Caco-2 (cell line): ENCODE results near the gene C14orf119. TPM values are rescaled to one million over a fixed set of nuclear protein-coding genes. Genes with fewer than 3 reads are reported as not detected.

Source experiments
- BruUV-seq: library from RNA; stranded (reverse); fragments of 400-500 nt; replicated peaks from 2 replicates; lab custom pipeline; 2021; lab: Mats Ljungman, UMichigan
- CTCF ChIA-PET: fragments of 300-600 bp; sonication (Branson Sonifier 250); formaldehyde crosslinking; loops from one replicate; lab custom pipeline; 2022; ENCODE audit warnings: antibody characterized with exemption; lab: Charles Lee
- POLR2A ChIA-PET: fragments of 300-600 bp; sonication (Branson Sonifier 250); formaldehyde crosslinking; loops from one replicate; lab custom pipeline; 2022; ENCODE audit warnings: antibody characterized with exemption; lab: Charles Lee
- DNase-seq, 2 experiments: peaks; one replicate each; pipeline versions ENCODE4 v3.0.0 to v3.0.0-alpha.2; 2020 to 2022
- H3K27me3 ChIP-seq: replicated peaks from 2 replicates; pipeline ENCODE4 v1.6.0; 2011; ENCODE audit warnings: low read length; ENCODE audit not compliant: control insufficient read depth, insufficient read depth
- H3K36me3 ChIP-seq: 2 replicates; pipeline ENCODE4 v1.5.1; 2011; ENCODE audit warnings: low read length; ENCODE audit not compliant: control insufficient read depth, insufficient read depth
- H3K4me1 ChIP-seq: fragments of 250-450 bp; sonication (Bioruptor Pico); 2 replicates; pipeline ENCODE4 v1.5.1; 2020; ENCODE audit warnings: mild to moderate bottlenecking
- H3K4me3 ChIP-seq: 2 replicates; pipeline ENCODE4 v1.5.1; 2011; ENCODE audit warnings: low read depth, mild to moderate bottlenecking, control low read depth, low read length
- H3K9me3 ChIP-seq: fragments of 250-450 bp; sonication (Bioruptor Pico); 2 replicates; pipeline ENCODE4 v1.5.1; 2020; ENCODE audit warnings: mild to moderate bottlenecking, moderate library complexity
- H3K27ac Mint-ChIP-seq: one replicate; pipeline ENCODE4 v1.8.0; 2022; ENCODE audit warnings: mixed read lengths; ENCODE audit not compliant: unreplicated experiment
- H3K27me3 Mint-ChIP-seq: one replicate; pipeline ENCODE4 v1.8.0; 2022; ENCODE audit warnings: mixed read lengths; ENCODE audit not compliant: insufficient read depth, unreplicated experiment
- H3K36me3 Mint-ChIP-seq: one replicate; pipeline ENCODE4 v1.8.0; 2022; ENCODE audit warnings: mild to moderate bottlenecking, mixed read lengths; ENCODE audit not compliant: insufficient read depth, unreplicated experiment
- H3K4me1 Mint-ChIP-seq: one replicate; pipeline ENCODE4 v1.8.0; 2022; ENCODE audit warnings: low read depth, mixed read lengths; ENCODE audit not compliant: unreplicated experiment
- H3K4me3 Mint-ChIP-seq: one replicate; pipeline ENCODE4 v1.8.0; 2022; ENCODE audit warnings: mild to moderate bottlenecking, moderate library complexity, mixed read lengths; ENCODE audit not compliant: unreplicated experiment
- H3K9me3 Mint-ChIP-seq: one replicate; pipeline ENCODE4 v1.8.0; 2022; ENCODE audit warnings: mixed read lengths; ENCODE audit not compliant: unreplicated experiment
- intact Hi-C: fragments of 100-400 bp; cut with micrococcal nuclease; formaldehyde crosslinking; loops from one replicate; pipeline ENCODE4 v1.10.0; 2022; ENCODE audit not compliant: unreplicated experiment
- total RNA-seq: library from RNA; stranded (reverse); gene quantifications from 2 replicates; pipeline ENCODE4 v1.2.3, GENCODE V29; 2022
- TF ChIP-seq, protein P1 (sequence below), 2 experiments: fragments of 200-600 bp in 1 of 2; IDR thresholded peaks; 1 replicate in 1 of 2; 2 replicates in 1 of 2; pipeline versions ENCODE4 v1.5.1 to v1.8.0; 2011 to 2022; ENCODE audit warnings: antibody characterized with exemption in 1 of 2, control low read depth in 1 of 2, inconsistent platforms in 1 of 2, low read depth in 1 of 2, low read length in 1 of 2, mild to moderate bottlenecking in 1 of 2, moderate library complexity in 1 of 2; ENCODE audit not compliant: insufficient read depth in 1 of 2, severe bottlenecking in 1 of 2, unreplicated experiment in 1 of 2

The C14orf119 gene
- total RNA-seq, 1 experiment from 2014 or later, result 52.0 TPM

DNA sequence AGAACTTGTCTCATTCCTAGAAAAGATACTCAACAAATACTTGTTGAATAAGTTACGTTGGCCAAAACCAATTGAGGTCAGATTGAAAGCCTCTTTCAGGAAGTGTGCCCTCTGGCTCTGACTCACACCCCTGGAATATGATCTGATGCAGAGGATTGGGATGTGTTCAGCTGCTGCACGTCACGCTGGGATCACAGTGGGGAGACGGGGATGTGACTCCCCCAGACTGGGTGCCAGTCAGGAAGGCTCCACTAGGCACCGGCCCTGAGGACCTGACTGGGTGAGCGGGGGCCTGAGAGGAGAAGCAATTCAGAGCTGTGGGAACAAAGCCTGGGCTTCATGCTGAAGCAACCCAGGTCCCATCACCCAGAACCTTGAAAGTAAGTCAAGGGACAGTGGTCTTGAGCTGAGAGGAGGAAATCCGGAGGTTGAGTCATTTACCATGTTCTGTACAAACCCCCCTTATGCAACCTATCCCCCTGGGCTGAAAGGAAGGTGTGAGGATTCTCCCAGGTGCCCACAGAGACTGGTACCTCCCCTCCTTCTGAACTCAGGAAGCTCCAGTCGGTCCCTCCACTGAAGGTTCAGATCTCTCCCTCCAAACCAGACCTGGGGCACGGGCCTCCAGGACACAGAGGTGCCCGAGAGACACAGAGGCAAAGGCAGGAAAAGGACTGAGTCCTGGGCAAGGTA is 19.9 kb downstream of the C14orf119 start:
- intact Hi-C loops, result no loop called here
- POLR2A ChIA-PET, result no interaction called here
- H3K4me1 ChIP-seq, result no peaks in the 10 kb centered on the region
- CTCF ChIA-PET, result interaction anchor here (0.5 to 0.8 kb wide), 2 partner anchors 46 to 87 kb away, joined by 3 read pairs; no protein-coding TSS in a partner anchor
- H3K27me3 ChIP-seq, result no peaks in the 10 kb centered on the region
- no peak overlapping the region for H3K27ac Mint-ChIP-seq
- H3K9me3 Mint-ChIP-seq, result no peaks in the 10 kb centered on the region
- no peaks in the 10 kb centered on the region for H3K4me1 Mint-ChIP-seq
- no TSS peak for BruUV-seq
- no peak overlapping the region for H3K4me3 ChIP-seq
- H3K9me3 ChIP-seq, result no peaks in the 10 kb centered on the region
- no peaks in the 10 kb centered on the region for H3K36me3 ChIP-seq
- TF ChIP-seq, protein P1, sequence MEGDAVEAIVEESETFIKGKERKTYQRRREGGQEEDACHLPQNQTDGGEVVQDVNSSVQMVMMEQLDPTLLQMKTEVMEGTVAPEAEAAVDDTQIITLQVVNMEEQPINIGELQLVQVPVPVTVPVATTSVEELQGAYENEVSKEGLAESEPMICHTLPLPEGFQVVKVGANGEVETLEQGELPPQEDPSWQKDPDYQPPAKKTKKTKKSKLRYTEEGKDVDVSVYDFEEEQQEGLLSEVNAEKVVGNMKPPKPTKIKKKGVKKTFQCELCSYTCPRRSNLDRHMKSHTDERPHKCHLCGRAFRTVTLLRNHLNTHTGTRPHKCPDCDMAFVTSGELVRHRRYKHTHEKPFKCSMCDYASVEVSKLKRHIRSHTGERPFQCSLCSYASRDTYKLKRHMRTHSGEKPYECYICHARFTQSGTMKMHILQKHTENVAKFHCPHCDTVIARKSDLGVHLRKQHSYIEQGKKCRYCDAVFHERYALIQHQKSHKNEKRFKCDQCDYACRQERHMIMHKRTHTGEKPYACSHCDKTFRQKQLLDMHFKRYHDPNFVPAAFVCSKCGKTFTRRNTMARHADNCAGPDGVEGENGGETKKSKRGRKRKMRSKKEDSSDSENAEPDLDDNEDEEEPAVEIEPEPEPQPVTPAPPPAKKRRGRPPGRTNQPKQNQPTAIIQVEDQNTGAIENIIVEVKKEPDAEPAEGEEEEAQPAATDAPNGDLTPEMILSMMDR (IDR thresholded peaks at IDR 0.05; ENCODE audit: insufficient read depth in 1 of 2, low read depth in 1 of 2, low read length in 1 of 2, severe bottlenecking in 1 of 2, unreplicated experiment in 1 of 2), result no peak
- no peak for DNase-seq
- H3K36me3 Mint-ChIP-seq, result no peaks in the 10 kb centered on the region
- H3K27me3 Mint-ChIP-seq, result no peaks in the 10 kb centered on the region
- H3K4me3 Mint-ChIP-seq, result no peak overlapping the region

DNA sequence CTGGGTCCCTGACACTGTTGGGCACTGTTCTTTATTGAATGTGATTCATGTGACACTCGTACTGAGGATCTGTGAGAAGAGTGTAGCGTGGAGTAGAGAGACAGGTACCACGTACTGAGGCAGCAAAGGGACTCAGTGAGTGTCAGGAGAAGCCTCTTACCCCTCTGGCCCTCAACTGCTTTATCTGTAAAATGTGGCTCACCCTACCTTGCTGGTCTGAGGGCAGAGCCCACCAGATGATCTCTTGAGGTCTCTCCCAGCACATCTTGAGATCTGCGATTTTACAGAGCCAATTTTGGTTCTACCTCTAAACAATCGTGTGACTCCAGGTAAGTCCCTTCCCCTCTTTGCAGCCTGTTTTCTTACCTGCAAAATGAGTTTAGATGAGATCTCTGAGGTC is 20.6 kb downstream of the C14orf119 start:
- H3K4me1 ChIP-seq, result no peaks in the 10 kb centered on the region
- no peak for DNase-seq
- no peaks in the 10 kb centered on the region for H3K36me3 ChIP-seq
- intact Hi-C loops, result no loop called here
- ChIA-PET POLR2A (no interaction called here), CTCF (no interaction called here)
- Mint-ChIP-seq H3K36me3 (peaks cover 4% of the 10 kb centered on the region), H3K4me3 (no peak overlapping the region), H3K4me1 (no peaks in the 10 kb centered on the region), H3K9me3 (no peaks in the 10 kb centered on the region), H3K27ac (no peak overlapping the region), H3K27me3 (no peaks in the 10 kb centered on the region)
- TF ChIP-seq, protein P1 (IDR thresholded peaks at IDR 0.05; ENCODE audit: insufficient read depth in 1 of 2, low read depth in 1 of 2, low read length in 1 of 2, severe bottlenecking in 1 of 2, unreplicated experiment in 1 of 2), result no peak
- no peak overlapping the region for H3K4me3 ChIP-seq
- BruUV-seq, result no TSS peak
- no peaks in the 10 kb centered on the region for H3K9me3 ChIP-seq
- H3K27me3 ChIP-seq, result no peaks in the 10 kb centered on the region

DNA sequence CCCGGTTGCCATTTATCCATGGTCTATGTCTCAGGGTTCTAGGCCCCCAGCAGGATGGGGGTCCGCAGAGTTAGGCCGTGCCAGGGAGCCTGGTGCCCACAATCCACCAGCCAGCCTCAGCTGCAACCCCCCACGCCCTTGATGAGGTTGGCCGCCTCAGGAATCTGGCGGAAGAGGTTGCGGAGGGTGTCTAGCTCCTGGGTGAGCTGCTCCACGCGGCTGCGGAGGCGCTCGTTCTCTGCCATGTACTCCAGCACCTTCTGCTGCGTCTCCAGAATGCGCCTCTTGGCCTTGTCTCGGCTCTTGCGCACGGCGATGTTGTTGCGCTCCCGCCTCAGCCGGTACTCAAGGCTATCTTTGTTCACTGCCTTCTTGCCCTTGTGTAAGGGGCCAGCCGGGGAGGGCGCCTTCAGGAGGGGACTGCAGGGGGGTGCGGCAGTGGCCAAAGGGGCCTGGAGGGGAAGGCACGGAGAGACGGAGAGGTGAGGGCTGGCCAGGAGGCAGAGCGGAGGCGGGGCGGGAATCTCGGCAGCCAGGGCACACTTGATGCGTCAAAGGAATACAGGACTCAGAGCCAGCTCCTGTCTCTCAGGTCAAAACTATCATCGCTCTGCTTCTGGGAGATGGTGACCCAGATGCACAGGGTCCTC is 22.2 kb downstream of the C14orf119 start:
- TF ChIP-seq, protein P1 (IDR thresholded peaks at IDR 0.05; ENCODE audit: insufficient read depth in 1 of 2, low read depth in 1 of 2, low read length in 1 of 2, severe bottlenecking in 1 of 2, unreplicated experiment in 1 of 2), result no peak
- ChIA-PET CTCF (no interaction called here), POLR2A (no interaction called here)
- Histone ChIP-seq H3K9me3 (no peaks in the 10 kb centered on the region), H3K4me3 (no peak overlapping the region), H3K36me3 (no peaks in the 10 kb centered on the region), H3K27me3 (no peaks in the 10 kb centered on the region), H3K4me1 (no peaks in the 10 kb centered on the region)
- Mint-ChIP-seq H3K27me3 (no peaks in the 10 kb centered on the region), H3K4me3 (no peak overlapping the region), H3K4me1 (peaks cover 7% of the 10 kb centered on the region), H3K27ac (no peak overlapping the region), H3K9me3 (no peaks in the 10 kb centered on the region), H3K36me3 (peaks cover 6% of the 10 kb centered on the region)
- no peak for DNase-seq
- intact Hi-C loops, result no loop called here
- BruUV-seq, result no TSS peak
